GM12892 (cell line): ENCODE results near the gene PRELP.

Experiments
- DNase-seq: peaks from one replicate; pipeline ENCODE4 v3.0.0; 2011; ENCODE audit not compliant: insufficient read length
- FAIRE-seq: peaks from 2 replicates; lab custom pipeline; 2011; peaks lifted over from hg19 to GRCh38; lab: Jason Lieb, UNC
- POLR2A ChIP-seq: IDR thresholded peaks from 2 replicates; pipeline ENCODE4 v1.6.1; 2011; ENCODE audit warnings: low read depth, low read length, control low read depth
- POLR2AphosphoS5 ChIP-seq: IDR thresholded peaks from 2 replicates; pipeline ENCODE4 v1.6.1; 2011; ENCODE audit warnings: low read depth, low read length, control low read depth
- TAF1 ChIP-seq: IDR thresholded peaks from 2 replicates; pipeline ENCODE4 v1.6.1; 2011; ENCODE audit warnings: low read depth, mild to moderate bottlenecking, control low read depth, low read length, borderline replicate concordance

The PRELP gene

DNA sequence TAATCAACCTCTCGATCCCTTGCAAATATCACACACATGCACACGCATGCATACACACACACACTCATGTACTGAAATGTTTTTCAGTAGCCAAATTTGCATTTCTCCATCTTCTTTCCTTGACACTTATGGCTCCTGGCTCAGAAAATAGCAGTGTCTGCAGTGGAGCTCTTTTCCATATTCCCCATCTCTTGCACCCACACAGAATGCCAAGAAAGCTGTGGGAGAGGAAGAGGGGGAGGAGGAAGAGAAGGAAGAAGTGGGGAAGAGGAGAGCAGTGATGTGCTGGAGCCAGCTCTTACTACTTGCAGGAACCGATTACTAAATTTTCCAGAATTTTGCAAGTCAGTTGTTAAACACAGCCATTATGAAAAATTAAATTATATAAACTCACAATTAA is 28.2 kb downstream of the PRELP start:
- DNase-seq (no peak), FAIRE-seq (no peak)
- TF ChIP-seq POLR2A = no peak
- TF ChIP-seq TAF1 = no peak
- no peak for TF ChIP-seq POLR2AphosphoS5

DNA sequence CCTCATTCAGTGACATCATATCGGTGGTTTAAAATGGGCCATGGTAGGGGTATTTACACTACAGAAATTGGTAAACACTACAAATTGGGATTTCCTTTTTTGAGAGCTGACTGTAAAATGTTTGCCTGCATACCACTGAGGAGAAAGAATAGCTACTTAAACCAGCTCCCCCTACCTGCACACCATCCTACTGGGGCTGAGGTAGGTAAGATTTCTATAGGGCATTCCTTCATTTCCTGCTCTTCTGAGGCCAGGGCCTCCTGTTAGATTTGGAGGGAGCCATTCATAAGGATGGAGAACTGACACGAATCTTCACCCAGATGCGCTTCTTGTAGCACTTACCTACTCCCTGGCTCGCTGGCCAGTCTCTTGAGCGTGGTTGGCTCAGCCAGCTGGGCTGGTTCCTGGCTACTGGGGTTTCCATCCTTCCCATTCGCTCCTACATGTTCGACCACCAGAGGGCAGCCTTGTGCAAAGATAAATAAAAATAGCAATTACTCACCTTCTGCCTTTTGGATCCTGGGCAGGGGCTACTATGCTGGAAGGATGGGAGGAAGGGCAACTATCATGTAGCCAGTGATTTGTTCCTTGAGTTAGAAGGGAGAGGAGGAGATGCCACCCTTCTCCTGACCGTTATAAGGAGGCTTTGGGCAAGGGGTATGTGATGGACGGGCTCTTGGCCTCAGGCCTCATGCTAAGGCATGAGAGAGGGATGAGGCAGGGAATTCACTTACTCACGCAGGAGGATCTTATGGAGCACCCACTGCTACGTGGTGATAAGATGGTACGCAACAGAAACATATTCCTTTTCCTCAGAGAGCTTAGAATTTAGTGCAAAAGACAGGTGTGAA is 29.0 kb downstream of the PRELP start:
- peak; percentile 53 for FAIRE-seq
- no peak for TF ChIP-seq POLR2AphosphoS5
- TF ChIP-seq TAF1 = no peak
- TF ChIP-seq POLR2A = no peak

DNA sequence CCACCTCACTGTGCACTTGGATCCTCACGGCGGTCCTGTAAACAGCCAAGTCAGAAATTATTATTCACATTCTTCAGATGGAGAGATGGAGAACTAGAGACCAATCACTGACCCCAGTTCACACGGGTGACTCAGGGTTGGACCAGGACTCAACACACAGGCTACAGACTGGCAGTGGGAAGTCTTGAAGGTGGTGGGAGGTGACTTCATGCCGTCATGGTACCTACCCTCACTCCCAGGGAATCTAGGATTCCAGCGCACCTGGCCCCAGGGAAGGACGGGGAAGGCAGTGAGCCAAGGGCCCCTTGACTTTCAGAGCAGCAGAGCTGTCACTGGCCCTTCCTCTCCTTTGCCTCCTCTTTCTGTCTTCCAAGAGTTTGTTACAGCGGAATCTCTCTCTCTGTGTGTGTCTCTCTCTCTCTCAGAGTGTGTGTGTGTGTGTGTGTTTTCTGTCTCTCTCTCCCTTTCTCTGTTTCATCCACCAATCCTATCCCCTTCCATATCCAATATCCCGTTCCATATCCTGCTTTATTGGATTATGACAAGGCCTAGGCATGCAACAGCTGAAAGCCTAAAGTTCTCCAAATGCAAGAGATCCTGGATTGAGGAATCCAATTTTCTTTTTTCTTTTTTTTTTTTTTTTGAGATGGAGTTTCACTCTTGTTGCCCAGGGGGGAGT is 30.1 kb downstream of the PRELP start:
- TF ChIP-seq TAF1 = no peak
- no peak for TF ChIP-seq POLR2A
- no peak for TF ChIP-seq POLR2AphosphoS5
- DNase-seq = no peak
- no peak for FAIRE-seq

More for the DNA sequence above, 29.0 kb downstream of the PRELP start:
- peak; percentile 64 for DNase-seq

DNA sequence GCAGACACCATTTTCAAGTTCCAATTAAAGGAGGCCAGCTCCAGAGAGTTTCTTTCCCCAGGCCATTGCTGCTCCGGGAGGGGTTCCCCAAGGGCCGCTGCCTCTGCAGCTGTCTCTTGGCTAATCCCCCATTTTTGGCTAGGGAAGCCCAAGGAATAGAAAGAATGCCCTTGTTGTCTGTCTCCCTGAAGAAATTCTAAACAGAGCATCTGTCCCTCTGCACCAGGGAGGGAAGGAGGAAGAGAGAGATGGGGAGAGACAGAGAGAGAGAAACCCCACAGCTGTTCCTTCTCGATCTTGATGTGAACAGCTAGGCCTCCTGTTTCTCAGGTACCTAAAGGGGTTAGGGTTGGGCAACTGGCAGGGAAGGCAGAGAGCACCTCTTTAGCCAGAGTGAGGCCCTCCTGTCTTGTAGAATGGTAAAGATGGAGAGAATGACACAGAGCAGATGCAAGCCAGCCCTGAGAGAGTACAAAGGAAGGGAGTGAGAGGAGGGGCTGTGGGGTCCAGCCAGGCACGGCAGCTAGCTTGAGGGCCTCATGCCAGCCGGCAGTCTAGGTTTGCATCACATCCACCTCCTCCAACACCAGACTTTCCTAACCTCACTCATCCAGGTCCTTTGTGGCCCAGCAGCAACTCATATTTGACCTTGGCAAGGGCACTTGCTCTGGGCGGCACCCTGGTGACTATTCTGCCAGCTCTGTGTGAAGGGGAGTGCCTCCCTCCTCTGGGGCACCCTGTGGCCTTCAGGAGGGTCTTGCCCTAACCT is 31.4 kb downstream of the PRELP start:
- no peak for TF ChIP-seq TAF1
- no peak for TF ChIP-seq POLR2A
- TF ChIP-seq POLR2AphosphoS5 = no peak
- DNase-seq = no peak
- no peak for FAIRE-seq

DNA sequence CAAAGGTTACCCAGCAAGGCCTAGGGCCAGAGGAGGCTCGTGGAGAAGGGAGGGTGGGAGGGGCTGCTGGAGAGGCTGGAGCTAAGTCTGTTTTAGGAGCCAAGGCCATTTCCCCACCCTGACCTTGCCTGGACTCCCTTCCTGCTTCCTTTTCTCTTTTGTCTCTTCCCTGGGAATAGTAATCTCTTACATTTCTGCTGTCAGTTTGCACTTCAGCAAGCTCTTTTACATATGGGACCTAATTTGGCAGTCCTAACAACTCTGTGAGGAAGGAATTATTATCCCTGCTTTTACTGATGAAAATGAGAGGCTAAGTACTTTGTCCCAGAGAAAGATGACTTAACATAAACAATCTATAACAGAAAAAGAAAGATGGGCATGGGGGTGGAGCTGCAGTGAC is 32.2 kb downstream of the PRELP start:
- DNase-seq = no peak
- TF ChIP-seq TAF1 (no peak), POLR2AphosphoS5 (no peak), POLR2A (no peak)
- FAIRE-seq = no peak

DNA sequence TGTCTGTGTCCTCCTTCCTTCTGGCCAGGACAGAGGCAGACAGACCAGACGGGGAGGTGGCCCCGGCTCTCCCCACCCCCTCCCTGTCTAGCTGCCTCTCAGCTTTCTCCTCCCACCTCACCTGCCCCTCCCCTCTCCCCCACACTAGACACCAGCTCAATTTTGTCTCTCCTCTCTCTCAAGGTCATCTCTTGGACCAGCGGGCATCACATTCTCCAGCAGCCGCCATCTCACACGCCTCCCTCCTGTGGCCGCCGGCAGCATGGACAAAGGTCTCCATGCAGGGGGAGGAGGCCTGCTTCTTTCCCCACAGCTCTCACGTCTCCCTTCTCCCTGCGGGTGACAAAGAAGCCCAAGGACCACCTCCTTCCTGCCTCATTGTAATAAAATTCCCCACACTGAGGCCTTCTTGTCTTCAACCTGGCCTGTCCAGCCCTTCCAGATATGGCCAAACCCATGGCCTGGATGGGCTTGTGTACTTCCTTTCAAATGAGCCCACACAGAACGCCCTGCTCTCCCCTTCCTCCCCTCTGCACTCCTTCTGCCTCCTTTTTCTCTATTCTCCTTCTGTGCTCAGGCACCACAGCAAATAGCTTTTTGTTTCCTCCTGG is 33.0 kb downstream of the PRELP start:
- TF ChIP-seq POLR2AphosphoS5 (no peak), POLR2A (no peak), TAF1 (no peak)
- no peak for FAIRE-seq
- DNase-seq = no peak

DNA sequence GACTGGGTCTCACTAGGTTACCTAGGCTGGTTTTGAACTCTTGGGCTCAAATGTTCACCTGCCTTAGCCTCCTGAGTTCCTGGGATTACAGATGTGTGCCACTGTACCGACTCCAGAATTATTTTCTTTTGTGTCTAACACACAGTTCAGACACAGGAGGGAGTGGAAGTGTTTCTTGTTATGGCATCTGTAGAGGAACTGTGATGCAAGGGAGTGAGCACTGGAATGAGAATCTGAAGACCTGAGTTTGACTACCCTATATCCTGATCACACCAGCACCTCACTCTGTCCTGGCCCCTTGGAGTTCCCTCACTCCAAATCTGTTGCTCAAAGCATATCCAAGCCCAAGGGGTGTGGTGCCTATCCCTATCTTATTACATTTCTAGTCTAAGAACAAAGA is 33.5 kb downstream of the PRELP start:
- FAIRE-seq (no peak), DNase-seq (no peak)
- TF ChIP-seq TAF1 = no peak
- no peak for TF ChIP-seq POLR2A
- no peak for TF ChIP-seq POLR2AphosphoS5

DNA sequence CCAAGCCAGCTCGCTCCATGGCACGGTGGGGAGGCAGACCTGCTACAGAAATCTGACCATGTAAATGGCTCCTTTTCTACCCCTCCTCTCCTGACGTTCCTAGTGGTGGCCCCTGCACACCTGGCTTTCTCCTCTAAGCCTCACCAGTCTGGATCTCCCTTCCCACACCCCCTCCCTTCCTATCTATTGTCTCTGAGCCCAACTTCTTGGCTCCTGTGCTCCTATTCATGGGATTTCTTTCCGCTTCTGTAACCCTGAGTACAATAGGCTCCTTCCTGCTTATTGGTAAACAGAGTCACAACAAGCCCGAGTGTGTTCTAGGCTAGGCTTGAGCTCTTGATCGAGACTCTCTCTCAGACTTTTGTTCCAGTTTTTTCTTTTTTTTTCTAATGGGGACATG is 35.9 kb downstream of the PRELP start:
- DNase-seq = no peak
- no peak for FAIRE-seq
- TF ChIP-seq TAF1 = no peak
- TF ChIP-seq POLR2AphosphoS5 = no peak
- TF ChIP-seq POLR2A = no peak

DNA sequence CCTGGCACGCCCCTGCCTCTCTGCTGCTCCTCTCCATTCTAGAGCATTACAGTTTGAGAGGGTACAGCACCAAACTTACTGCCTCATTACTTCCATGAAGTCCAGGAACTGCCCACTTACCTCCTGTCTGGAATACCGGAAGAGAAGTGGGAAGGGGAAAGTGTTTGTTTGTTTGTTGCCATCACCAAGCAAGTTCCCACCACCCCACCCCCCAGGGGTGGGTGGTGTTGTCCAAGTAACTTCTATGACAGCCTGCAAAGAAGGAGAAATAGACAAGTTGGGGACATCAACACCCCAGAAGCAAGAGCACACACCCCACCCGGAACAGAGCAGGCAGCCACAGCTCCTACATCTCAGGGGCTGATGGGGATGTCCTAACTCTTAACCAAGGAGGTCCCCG is 36.3 kb downstream of the PRELP start:
- TF ChIP-seq TAF1 (no peak), POLR2A (no peak), POLR2AphosphoS5 (no peak)
- DNase-seq (no peak), FAIRE-seq (no peak)

DNA sequence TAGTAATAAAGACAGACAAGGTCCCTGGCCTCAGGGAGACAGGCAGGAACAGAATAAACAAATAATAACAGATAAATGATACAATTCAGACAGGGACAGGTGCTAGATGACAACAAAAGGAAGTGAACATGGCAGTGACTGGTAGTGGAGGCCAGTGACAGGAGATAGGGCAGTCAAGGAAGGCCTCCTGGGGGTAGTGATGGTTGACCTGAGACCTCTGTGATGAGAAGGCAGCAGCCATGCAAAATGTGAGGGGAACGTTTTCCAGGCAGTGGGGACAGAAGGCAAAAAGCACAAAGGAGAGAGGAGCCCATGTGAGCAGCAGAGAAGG is 36.9 kb downstream of the PRELP start:
- DNase-seq (no peak), FAIRE-seq (no peak)
- TF ChIP-seq TAF1 (no peak), POLR2AphosphoS5 (no peak), POLR2A (no peak)
